Esophagus squamous epithelium (tissue), 4 donors: Measurements from ENCODE around the gene PRMT7.

Experiments
- POLR2A ChIP-seq, 4 donors: fragments of 450-650 bp; IDR thresholded peaks; one replicate each; pipeline ENCODE4 v1.6.1; 2017; ENCODE audit warnings: antibody characterized with exemption in 4 of 4, mild to moderate bottlenecking in 4 of 4, moderate library complexity in 3 of 4
- TF ChIP-seq, protein P1 (sequence below), 6 experiments: fragments of 450-650 bp in 4 of 6; fragments of 200-600 bp in 2 of 6; sonication (generic) in 2 of 6; IDR thresholded peaks; one replicate each; pipeline ENCODE4 v1.5.1; 2016 to 2019; ENCODE audit warnings: antibody characterized with exemption in 6 of 6, mild to moderate bottlenecking in 4 of 6, moderate library complexity in 4 of 6

- TF ChIP-seq, protein P1, sequence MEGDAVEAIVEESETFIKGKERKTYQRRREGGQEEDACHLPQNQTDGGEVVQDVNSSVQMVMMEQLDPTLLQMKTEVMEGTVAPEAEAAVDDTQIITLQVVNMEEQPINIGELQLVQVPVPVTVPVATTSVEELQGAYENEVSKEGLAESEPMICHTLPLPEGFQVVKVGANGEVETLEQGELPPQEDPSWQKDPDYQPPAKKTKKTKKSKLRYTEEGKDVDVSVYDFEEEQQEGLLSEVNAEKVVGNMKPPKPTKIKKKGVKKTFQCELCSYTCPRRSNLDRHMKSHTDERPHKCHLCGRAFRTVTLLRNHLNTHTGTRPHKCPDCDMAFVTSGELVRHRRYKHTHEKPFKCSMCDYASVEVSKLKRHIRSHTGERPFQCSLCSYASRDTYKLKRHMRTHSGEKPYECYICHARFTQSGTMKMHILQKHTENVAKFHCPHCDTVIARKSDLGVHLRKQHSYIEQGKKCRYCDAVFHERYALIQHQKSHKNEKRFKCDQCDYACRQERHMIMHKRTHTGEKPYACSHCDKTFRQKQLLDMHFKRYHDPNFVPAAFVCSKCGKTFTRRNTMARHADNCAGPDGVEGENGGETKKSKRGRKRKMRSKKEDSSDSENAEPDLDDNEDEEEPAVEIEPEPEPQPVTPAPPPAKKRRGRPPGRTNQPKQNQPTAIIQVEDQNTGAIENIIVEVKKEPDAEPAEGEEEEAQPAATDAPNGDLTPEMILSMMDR (IDR thresholded peaks at IDR 0.05) = peak; percentile 59 to 78 (median 70)
- no peak for TF ChIP-seq POLR2A (IDR thresholded peaks at IDR 0.05)
These were observed 85.7 kb downstream of the PRMT7 start for GRCh38 chr16:68396481-68396880.
